Left forelimb (tissue), 1 donor: Measurements from ENCODE around the gene RPRM.
"Not testable (repeated sequence)": the region's sequence is repeated elsewhere in the genome, so short reads cannot be mapped to it uniquely, and the experiment has no call there.

ENCODE experiments used
- DNase-seq: peaks from one replicate; pipeline ENCODE4 v3.0.0-alpha.2; 2018; ENCODE audit warnings: low spot score

Gene RPRM

GRCh38 chr2:153455861-153456260, 22.7 kb downstream of the RPRM start:
- DNase-seq: no peak

DNA sequence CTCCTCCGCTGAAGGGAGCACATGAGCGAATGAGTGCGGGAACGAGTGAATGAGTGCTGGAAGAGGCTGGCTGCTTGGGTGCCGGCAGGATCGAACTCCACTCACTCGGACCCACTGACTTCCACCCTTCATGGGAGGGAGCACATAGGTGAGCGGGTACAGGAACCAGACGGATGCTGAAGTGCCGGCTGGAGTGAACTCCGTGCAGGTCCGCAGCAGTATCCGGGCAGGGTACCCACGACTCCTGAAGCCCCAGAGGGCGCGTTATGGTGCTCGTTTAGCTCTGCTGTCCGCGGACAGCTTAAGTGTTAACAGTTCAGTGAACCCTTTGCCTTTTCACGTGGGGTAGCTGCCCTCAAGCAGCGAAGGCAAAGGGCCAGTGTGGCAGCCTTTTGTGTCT, 23.2 kb downstream of the RPRM start:
- DNase-seq: no peak

DNA sequence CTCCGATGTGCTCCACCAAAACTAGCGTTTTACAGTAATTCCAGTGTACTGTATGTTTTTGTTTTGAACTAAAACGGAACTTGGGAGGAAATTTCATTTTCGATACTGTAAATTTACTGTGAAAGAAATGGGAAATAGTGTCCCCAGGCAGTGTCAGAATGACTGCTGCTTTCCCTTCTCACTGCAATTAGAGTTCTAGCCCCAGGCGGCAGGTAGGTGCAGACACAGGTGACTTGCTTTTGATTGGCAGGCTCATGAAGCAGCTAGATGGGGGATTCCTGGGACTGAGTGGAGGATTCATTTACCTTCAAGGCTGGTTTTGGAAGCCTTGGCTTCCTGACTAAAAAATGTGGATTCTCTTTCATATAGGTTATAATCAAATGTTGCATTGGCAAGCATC, 27.0 kb downstream of the RPRM start:
- no peak for DNase-seq

- no peak for DNase-seq
Measured at GRCh38 chr2:153443106-153443505, 35.5 kb downstream of the RPRM start.

- not testable (repeated sequence) for DNase-seq
Measured at GRCh38 chr2:153442616-153443015, 35.9 kb downstream of the RPRM start.

GRCh38 chr2:153440090-153440489, 38.5 kb downstream of the RPRM start:
- not testable (repeated sequence) for DNase-seq

- no peak for DNase-seq
Measured at GRCh38 chr2:153433403-153433802, 45.2 kb downstream of the RPRM start.

GRCh38 chr2:153432381-153432780, 46.2 kb downstream of the RPRM start:
- no peak for DNase-seq

DNA sequence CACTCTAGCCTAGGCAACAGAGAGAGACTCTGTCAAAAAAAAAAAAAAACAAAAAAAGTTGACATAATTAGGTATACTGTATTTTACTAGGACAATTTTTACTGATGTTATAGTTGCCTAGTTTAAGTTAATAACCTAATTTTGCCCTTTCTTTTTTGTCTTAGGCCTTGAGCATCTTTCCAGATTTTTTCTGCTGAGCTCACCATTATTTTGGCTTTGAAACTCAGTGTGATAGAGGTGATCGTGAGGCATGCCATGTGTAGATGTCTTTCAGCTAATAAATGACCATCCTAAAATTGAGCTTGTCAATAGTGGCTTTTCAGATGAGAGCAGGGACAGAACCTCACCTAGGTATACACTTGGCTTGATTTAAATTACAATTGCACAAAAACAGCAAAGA, 47.4 kb downstream of the RPRM start:
- DNase-seq: no peak
